Ovary (tissue), 9 donors: Measurements from ENCODE around the gene SRD5A3. TPM values are rescaled to one million over a fixed set of nuclear protein-coding genes. Genes with fewer than 3 reads are reported as not detected.
A peak's percentile ranks its signal among the peaks of the same experiment; 100 is the strongest.

Source experiments
- DNase-seq, 5 donors: peaks; one replicate each; pipeline ENCODE4 v3.0.0-alpha.2; 2019 to 2020
- H3K27ac ChIP-seq, 2 donors: fragments of 200-600 bp; one replicate each; pipeline versions ENCODE4 v1.5.1 to v1.8.0; 2019 to 2022
- H3K27me3 ChIP-seq: fragments of 200-600 bp; one replicate; pipeline ENCODE4 v1.8.0; 2022
- H3K36me3 ChIP-seq: fragments of 200-600 bp; sonication (generic); one replicate; pipeline ENCODE4 v1.5.1; 2019
- H3K4me1 ChIP-seq: one replicate; pipeline ENCODE4 v1.8.1; 2013; ENCODE audit warnings: mild to moderate bottlenecking, moderate library complexity; ENCODE audit not compliant: insufficient read depth
- H3K4me3 ChIP-seq: fragments of 200-600 bp; sonication (generic); one replicate; pipeline ENCODE4 v1.5.1; 2017
- H3K9me3 ChIP-seq, 2 donors: fragments of 200-600 bp in 1 of 2; sonication (generic) in 1 of 2; one replicate each; pipeline versions ENCODE4 v1.5.1 to v1.8.1; 2013 to 2019; ENCODE audit warnings: mild to moderate bottlenecking in 1 of 2, moderate library complexity in 1 of 2
- EP300 ChIP-seq: sonication (generic); formaldehyde crosslinking; IDR thresholded peaks from one replicate; pipeline ENCODE4 v1.6.1; 2017; ENCODE audit warnings: antibody characterized with exemption
- POLR2A ChIP-seq: fragments of 450-650 bp; IDR thresholded peaks from one replicate; pipeline ENCODE4 v1.6.1; 2017; ENCODE audit warnings: antibody characterized with exemption, mild to moderate bottlenecking, moderate library complexity
- WGBS, 3 donors: extraction: QIAGEN DNeasy Blood & Tissue Kit in 1 of 3; methylation state at CpG; one replicate each; pipeline versions ENCODE4 v1.1.5 to v1.1.7; 2013 to 2017; 5-methylcytosine and 5-hydroxymethylcytosine counted together
- intact Hi-C, 4 donors: fragments of 100-400 bp; cut with DNase I; formaldehyde crosslinking; loops; one replicate each; pipeline versions ENCODE4 v1.11.0 to v1.15.1; 2022 to 2023
- polyA plus RNA-seq, 2 donors: library from polyadenylated mRNA; stranded (reverse); fragments of 200-250 nt in 1 of 2; fragments of 350-450 nt in 1 of 2; fragmentation: Illumina TruSeq in 1 of 2; extraction: RNeasy Lipid Tissue Mini Kit (QIAGEN cat#74804) in 1 of 2; gene quantifications; one replicate each; pipeline ENCODE4 v1.2.3, GENCODE V29; 2013 to 2014
- total RNA-seq, 7 donors: library from RNA; depleted of rRNA in 2 of 7; stranded (reverse); fragments of >200 nt in 2 of 7; fragmentation: NEBNext Ultra II Directional in 3 of 7; extraction: Animal tissue kit (Norgen Biotek cat#: 25700) in 3 of 7; gene quantifications; one replicate each; pipeline versions ENCODE4 v1.1.0 to v1.2.4, GENCODE V29; 2016 to 2023
- TF ChIP-seq, protein P1 (sequence below), 3 donors: fragments of 450-650 bp in 2 of 3; fragments of 200-600 bp in 1 of 3; IDR thresholded peaks; one replicate each; pipeline versions ENCODE4 v1.5.1 to v1.8.0; 2016 to 2022; ENCODE audit warnings: antibody characterized with exemption in 3 of 3, mild to moderate bottlenecking in 1 of 3
- donor health status: DM: no; HTN: no; CAD: no; lungs with moderate emphysema.
- donor health status: DM: no; HTN: no; CAD: no.
- donor health status: Bipolar disorder and iron deficiency.
- donor health status: DM: yes; HTN: yes; CAD: no.
- donor health status: DM: no; HTN: no; CAD: no.
- donor health status: DM: yes; HTN: yes; CAD: no.

Gene SRD5A3
- total and polyA plus RNA-seq, 9 donors = 1.2 to 12.3 (median 2.9) TPM

DNA sequence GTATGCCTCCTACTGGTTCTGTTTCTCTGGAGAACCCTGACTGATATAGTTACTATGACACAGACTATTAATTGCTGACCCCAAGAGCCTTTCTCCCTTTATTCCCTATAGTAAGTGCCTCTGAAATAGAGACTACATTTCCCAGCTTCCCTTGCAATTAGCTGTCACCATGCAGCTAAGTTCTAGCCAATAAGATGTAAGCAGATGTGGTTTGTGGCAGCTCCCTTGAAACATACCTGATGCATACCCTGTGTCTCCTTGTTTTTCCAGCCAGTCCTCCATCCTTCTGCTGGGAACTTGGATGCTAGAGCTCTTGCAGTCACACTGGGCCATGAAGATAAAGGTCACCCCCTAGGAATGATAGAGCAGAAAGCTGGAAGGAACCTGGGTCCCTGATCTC lies 40.0 kb downstream of the SRD5A3 start:
- H3K27ac ChIP-seq = no peak overlapping the region
- intact Hi-C loops = loop anchor here in 1 of 4 donors (5.0 kb wide), 1 partner anchor 39 kb away; the partner anchor contains the start of gene SRD5A3
- no peaks in the 10 kb centered on the region for H3K36me3 ChIP-seq
- TF ChIP-seq EP300 (no peak), POLR2A (no peak)
- TF ChIP-seq, protein P1, sequence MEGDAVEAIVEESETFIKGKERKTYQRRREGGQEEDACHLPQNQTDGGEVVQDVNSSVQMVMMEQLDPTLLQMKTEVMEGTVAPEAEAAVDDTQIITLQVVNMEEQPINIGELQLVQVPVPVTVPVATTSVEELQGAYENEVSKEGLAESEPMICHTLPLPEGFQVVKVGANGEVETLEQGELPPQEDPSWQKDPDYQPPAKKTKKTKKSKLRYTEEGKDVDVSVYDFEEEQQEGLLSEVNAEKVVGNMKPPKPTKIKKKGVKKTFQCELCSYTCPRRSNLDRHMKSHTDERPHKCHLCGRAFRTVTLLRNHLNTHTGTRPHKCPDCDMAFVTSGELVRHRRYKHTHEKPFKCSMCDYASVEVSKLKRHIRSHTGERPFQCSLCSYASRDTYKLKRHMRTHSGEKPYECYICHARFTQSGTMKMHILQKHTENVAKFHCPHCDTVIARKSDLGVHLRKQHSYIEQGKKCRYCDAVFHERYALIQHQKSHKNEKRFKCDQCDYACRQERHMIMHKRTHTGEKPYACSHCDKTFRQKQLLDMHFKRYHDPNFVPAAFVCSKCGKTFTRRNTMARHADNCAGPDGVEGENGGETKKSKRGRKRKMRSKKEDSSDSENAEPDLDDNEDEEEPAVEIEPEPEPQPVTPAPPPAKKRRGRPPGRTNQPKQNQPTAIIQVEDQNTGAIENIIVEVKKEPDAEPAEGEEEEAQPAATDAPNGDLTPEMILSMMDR (IDR thresholded peaks at IDR 0.05) = no peak
- H3K4me3 ChIP-seq = no peak overlapping the region
- DNase-seq = no peak
- no peaks in the 10 kb centered on the region for H3K9me3 ChIP-seq
- H3K4me1 ChIP-seq = no peaks in the 10 kb centered on the region
- H3K27me3 ChIP-seq = no peaks in the 10 kb centered on the region

DNA sequence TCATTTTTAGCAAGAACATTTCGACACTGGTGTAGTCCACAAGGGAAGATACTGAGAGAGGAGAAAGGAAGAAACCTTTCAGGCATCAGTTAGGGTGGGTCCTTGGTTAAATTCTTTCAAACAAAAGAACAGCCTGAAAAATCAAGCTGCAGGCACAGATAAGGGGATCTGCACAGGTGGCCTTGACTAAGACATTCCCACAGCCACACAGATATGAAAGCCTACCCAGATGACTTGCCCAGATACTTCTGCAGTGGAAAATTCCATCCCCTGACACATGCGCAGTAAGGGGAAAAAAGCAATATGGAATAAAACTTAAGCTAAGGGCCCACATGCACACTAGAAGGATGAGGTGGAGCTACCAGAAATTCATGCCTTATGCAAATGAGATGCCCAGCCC lies 40.8 kb downstream of the SRD5A3 start:
- intact Hi-C loops = loop anchor here in 1 of 4 donors (5.0 kb wide), 1 partner anchor 40 kb away; the partner anchor contains the start of gene SRD5A3
- TF ChIP-seq, protein P1 (IDR thresholded peaks at IDR 0.05) = no peak
- TF ChIP-seq POLR2A (no peak), EP300 (no peak)
- 78 to 98% (median 90%) methylated on average over 2 of the region's 2 CpGs for WGBS, 3 donors
- H3K4me3 ChIP-seq = no peak overlapping the region
- H3K36me3 ChIP-seq = no peaks in the 10 kb centered on the region
- H3K27me3 ChIP-seq = no peaks in the 10 kb centered on the region
- no peak overlapping the region for H3K27ac ChIP-seq
- H3K9me3 ChIP-seq = no peaks in the 10 kb centered on the region
- no peaks in the 10 kb centered on the region for H3K4me1 ChIP-seq
- no peak for DNase-seq

DNA sequence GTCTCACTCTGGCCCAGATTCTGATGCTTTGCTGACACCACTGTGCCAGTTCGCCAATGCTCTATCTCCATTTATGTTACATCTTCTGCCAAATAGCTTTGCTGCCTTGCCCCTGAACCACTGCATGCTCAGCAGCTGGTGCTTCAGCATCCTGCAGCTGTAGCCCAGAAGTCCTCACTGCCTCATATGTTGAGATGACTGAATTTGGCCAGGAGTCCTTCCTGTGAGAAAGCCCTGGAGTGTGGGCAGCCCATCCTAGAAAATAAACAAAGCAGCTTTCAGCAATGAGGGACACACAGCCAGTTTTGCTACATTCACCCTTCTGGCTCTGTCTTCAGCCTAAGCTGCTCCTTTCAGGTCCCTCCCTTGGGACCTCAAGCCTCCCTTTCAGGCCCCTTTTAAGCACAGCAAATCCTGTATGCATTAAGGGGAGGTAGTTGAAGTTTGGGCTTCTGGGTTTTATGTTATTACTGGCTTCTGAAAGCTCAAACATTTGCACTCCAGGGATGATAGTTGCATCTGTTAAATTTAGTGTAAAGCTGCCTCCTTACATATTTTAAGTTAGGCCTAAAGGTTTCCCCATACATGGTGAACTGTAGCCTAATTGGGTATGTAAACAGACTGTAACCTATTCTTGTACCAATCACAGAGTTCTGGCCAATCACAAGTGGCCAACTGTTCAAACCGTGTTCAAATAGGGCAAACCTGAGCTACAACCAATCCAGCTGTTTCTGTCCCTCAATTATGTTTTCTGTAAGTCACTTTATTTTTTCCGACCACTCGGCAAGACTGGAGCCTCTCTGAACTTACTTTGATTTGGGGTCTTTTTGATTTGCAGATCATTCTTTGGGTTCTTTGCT lies 47.6 kb downstream of the SRD5A3 start:
- Histone ChIP-seq H3K9me3 (no peaks in the 10 kb centered on the region), H3K36me3 (no peaks in the 10 kb centered on the region), H3K4me1 (peaks cover 3% of the 10 kb centered on the region), H3K27me3 (no peaks in the 10 kb centered on the region), H3K27ac (no peak overlapping the region), H3K4me3 (no peak overlapping the region)
- DNase-seq = no peak
- 85 to 89% (median 89%) methylated on average over 4 of the region's 4 CpGs for WGBS, 3 donors
- TF ChIP-seq EP300 (no peak), POLR2A (no peak)
- TF ChIP-seq, protein P1 (IDR thresholded peaks at IDR 0.05) = no peak
- intact Hi-C loops = loop anchor here in 1 of 4 donors (2.0 kb wide), 1 partner anchor 155 kb away; no protein-coding TSS in a partner anchor

DNA sequence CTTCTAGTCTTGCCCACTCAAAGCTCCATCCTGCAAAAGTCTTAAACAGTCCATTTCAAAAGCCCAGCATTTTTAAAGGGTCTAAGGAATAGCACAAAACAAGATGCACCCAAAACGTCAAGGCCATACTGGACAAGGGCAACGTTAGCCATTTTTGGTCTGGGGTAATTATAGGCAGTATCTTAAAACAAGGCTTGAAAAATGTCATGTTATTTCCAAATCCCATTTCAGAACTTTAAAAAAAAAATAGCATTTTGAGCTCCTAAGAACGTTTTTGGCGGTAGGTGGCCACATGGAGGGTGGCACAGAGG lies 49.1 kb downstream of the SRD5A3 start:
- Histone ChIP-seq H3K4me3 (peak overlapping the region; percentile 85), H3K27ac (peak overlapping the region; percentile 92 to 95), H3K9me3 (no peaks in the 10 kb centered on the region), H3K36me3 (no peaks in the 10 kb centered on the region), H3K27me3 (no peaks in the 10 kb centered on the region), H3K4me1 (peaks cover 5% of the 10 kb centered on the region)
- intact Hi-C loops = loop anchor here in 2 of 4 donors (2.0 to 5.0 kb wide), 2 partner anchors 48 to 154 kb away; partner anchors contain the start of gene SRD5A3 (in 1 of the 2)
- no peak for TF ChIP-seq POLR2A
- TF ChIP-seq, protein P1 (IDR thresholded peaks at IDR 0.05) = no peak
- no peak for TF ChIP-seq EP300
- no peak for DNase-seq
- WGBS, 3 donors = 0% methylated on average over 4 of the region's 4 CpGs
